HG02840 (cell line): ENCODE results near the gene METTL16.

Experiments
- ATAC-seq: cut with Tn5 transposase; IDR thresholded peaks from one replicate; pipeline ENCODE4 v1.9.1; 2021; ENCODE audit warnings: mild to moderate bottlenecking, moderate library complexity, moderate number of reproducible peaks; ENCODE audit not compliant: unreplicated experiment, low FRiP score

METTL16 gene

GRCh38 chr17:2369039-2369438, 142.6 kb downstream of the METTL16 start:
- ATAC-seq = no peak

DNA sequence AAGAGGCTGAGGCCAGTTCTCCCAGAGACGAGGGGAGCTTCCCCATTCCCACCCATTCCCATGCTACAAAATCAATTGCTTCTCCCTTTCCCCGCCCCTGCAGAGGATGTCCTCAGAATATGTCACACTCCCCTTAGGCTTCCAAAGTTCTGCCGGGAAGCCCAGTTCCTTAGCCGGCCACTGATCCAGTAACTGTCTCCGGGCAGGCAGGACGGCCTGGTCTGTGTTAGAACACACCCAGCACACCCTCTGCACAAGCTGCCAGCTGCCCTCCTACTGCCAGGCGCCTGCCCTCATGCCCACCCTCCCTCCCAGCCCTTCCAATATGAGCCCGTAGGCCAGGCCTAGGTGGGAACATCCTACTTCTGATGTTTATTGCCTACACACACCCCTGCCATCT, 143.3 kb downstream of the METTL16 start:
- no peak for ATAC-seq

DNA sequence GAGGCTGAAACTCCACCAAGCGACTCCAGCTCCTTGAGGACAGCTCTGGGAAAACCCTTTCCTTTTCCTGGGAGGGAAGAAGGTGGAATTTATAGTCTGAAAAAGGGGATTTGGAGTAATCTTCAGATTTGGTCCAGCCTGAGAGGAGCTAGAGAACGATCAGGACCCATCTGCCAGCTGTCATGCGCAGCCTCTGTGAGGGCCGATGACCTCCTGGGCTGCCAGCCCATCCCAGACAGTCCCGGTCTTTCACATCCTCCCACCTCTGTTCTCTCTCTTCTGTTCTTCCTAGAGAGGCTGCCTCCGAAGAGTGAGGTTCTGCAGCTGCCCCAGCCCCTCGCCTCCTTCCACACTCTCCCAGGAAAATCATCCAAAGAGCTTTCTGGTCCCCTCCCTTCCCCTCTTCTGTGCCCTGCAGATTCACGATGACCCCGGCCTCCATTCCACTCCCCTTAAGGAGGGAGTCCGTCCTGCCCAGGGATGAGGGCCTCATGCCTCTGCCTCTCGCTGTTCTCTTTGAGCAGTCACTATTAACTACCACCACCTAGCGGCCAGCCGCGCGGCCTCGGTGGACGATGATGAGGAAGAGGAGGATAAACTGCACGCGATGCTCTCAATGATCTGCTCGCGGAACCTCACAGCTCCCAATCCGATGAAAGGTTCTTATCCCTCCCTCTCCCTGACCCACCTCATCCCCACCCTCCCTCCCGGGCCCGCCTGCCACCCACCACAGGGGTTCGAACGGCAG, 144.8 kb downstream of the METTL16 start:
- no peak for ATAC-seq
